Activated gamma-delta T cell treated with Interleukin-2 at 50 U/mL for 16 hours (primary cell): ENCODE measurements around the gene TTYH2.

Experiments used
- DNase-seq: peaks from one replicate; pipeline ENCODE4 v3.0.0-alpha.2; 2020

TTYH2 gene

DNA sequence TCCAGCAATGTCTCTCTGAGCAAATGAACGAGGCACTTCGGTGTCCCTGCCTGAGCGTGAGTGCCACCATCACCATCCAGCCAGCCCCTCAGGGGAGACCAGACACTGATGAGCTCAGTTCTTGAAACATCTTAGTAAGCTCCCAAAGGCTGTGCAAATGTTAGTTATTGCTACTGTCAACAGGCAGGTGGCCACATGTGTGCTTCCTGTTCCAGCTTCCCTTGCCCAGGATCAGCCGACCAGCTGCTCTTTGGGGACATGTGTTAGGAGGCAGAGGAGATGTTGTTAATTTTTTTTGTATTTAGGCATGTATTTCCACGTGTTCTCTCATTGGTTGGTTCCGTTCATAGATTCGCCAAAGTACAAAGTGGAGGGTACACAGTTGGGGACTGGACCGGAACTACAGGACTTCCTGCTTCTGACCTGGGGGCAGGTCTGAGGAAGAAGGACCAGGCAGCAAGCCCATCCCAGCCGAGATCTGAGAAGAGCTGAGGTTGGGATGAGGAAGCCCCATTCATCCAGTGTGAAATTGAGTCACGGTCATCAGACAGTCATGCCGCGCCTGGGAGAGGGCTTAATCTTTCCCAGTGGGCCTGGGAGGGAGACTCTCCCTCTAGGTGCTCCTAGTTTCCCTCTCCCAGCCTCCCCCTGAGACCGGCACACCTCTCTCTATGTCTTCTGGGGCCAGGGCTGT lies 3.8 kb downstream of the TTYH2 start:
- DNase-seq, result no peak

- no peak for DNase-seq
These were observed 4.5 kb downstream of the TTYH2 start for GRCh38 chr17:74217888-74218287.

GRCh38 chr17:74218436-74218835 lies 5.1 kb downstream of the TTYH2 start:
- no peak for DNase-seq

GRCh38 chr17:74219576-74220133 lies 6.3 kb downstream of the TTYH2 start:
- no peak for DNase-seq

DNA sequence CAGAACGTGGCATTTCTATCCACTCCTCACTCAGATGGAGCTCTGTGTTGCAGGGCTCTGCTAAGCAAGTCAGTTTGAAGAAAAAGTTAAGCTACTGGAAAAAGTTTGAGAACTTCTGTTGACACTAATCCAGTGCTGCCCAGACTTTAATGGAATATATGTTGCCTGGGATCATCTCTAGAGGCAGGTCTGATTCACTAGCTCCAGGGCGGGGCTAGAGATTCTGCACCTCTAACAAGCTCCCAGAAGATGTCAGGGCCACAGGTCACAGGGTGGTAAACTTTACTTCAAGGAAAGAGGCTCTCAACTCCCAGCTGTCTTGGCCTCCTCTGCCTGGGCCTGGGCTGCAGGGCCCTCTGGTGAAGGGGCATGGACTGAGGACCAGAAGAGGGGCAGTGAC lies 6.8 kb downstream of the TTYH2 start:
- DNase-seq, result no peak

DNA sequence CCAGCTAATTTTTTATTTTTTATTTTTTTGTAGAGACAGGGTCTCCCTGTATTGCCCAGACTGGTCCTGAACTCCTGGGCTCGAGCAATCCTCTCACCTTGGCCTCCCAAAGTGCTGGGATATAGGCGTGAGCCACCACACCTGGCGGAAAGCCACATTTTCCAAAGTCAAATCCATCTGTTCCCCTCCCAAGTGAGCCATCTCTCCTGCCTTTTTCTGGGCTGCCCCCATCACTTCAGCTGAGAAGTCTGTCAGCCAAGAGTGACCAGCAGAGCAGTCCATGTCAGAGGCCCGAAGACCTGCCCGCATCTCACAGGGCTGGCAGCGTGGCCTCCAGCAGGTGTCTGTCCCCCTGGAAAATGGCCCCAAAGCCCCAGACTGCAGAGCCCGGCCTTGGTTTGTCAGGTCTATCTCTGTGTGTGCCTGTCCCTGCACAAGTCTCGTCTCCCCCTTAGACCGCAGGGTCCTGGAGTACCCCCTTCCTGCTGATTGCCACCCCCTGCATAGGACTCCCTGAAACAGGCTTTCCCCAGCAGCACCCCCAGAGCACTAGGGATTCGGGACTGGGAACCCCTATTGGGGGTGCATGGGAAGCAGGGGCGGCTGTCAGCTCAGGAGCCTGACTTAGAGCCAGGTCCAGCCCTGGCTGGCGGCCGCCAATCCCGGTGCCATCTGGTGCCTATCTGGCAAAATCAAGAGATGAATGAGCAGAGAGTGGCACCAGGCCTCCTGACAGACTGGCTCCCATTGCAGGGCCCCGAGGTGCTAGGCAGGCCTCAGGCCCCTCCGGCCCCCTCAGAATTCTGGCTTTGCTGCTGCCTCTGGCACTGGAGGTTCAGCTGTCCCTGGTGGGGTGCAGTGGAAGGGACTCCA lies 7.8 kb downstream of the TTYH2 start:
- DNase-seq, result no peak

DNA sequence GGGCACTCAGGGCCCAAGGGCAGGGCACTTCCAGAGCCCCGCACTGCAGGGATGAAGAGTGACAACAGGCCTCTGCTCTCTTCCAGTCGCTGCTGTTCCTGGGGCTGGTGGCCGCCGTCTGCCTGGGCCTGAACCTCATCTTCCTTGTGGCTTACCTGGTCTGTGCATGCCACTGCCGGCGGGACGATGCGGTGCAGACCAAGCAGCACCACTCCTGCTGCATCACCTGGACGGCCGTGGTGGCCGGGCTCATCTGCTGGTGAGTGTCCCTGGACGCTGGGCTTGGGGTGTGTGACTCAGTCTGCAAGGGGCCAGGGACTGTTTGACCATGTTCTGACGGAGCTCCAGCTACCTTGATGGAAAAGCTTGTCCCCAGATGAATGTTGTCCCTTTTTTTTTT lies 9.0 kb downstream of the TTYH2 start:
- DNase-seq, result no peak

- no peak for DNase-seq
These were observed 10.5 kb downstream of the TTYH2 start for GRCh38 chr17:74223901-74224300.

GRCh38 chr17:74224959-74225725 lies 11.8 kb downstream of the TTYH2 start:
- no peak for DNase-seq

GRCh38 chr17:74226252-74226651 lies 12.9 kb downstream of the TTYH2 start:
- no peak for DNase-seq

DNA sequence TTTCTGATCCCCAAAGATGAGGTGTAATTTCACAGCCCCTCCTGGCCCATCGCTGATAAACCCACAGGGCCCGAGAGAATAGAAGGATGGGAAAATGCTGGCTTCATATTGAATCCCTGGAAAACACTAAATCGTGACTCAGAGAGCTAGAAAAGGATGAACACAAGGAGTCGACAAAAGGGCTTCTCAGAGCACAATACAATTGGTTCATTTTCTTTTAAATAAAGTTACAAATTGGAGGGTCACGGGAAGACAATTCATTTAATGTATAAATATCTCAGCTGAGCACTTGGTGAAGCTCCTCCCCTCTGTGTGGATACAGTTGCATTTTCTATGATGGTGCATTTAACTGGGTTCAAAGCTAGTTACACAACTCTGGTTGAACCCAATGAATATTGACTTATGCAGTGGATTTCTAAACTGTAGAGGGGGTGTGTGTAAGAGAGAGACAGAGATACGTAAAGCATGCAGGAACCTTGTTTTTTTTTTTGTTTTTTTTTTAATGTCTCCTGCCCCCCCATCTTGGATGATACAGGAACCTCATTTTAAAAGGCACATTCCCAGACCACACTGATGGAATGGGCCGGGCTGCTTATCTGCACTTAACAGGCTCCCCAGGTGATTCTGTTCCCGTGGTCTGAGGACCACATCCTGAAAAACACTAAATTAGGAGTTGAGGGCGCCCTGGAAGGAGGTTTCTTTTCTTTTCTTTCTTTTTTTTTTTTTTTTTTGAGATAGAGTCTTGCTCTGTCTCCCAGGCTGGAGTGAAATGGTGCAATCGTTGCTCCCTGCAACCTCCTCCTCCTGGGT lies 14.1 kb downstream of the TTYH2 start:
- DNase-seq, result no peak

DNA sequence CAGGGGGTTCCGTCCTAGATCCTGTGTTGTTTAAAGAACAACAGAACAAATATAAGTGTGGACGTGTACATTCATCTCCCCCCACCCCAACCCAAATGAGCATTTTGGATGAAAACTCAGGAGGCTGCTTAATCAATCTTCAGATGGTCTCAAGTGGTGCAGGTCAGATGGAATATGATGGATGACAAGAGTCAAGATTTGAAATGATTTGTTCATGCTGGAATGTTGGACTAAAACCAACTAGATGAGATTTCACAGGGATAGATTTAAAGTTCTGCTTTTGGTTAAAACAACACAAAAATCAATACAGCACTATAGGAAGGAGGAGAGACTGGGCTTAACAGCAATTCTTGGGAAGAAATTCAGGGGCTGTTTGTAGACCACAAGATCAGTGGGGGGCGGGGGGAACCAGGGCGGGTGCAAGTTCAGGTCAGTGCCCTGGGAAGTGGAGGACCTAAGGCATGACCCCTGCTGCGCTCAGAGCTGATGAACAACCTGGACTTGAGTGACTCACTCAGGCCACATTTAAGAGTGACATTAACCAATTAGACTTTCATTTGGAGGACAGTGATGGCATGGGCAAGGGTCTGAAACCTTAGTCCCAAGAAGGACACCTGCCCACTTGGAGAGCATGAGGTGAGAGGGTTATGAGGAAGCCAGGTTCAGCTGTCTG lies 15.1 kb downstream of the TTYH2 start:
- no peak for DNase-seq

DNA sequence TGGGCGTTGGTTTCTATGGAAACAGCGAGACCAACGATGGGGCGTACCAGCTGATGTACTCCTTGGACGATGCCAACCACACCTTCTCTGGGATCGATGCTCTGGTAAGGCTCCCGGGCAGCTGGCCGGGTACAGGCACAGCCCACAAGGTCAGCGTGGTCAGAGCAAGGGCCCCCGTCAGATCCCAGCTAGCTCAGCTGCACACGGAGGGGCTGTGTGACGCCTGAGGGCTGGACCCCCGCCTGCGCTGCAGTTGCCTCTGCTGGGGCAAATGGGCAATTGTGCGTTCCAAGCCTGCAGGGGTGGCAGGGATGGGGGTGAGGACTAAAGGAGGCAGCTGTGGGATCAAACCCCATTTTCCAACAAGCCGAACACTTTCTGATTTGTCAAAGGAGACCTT lies 17.5 kb downstream of the TTYH2 start:
- no peak for DNase-seq

GRCh38 chr17:74231928-74232907 lies 18.8 kb downstream of the TTYH2 start:
- no peak for DNase-seq

- no peak for DNase-seq
These were observed 20.6 kb downstream of the TTYH2 start for GRCh38 chr17:74233937-74234336.

DNA sequence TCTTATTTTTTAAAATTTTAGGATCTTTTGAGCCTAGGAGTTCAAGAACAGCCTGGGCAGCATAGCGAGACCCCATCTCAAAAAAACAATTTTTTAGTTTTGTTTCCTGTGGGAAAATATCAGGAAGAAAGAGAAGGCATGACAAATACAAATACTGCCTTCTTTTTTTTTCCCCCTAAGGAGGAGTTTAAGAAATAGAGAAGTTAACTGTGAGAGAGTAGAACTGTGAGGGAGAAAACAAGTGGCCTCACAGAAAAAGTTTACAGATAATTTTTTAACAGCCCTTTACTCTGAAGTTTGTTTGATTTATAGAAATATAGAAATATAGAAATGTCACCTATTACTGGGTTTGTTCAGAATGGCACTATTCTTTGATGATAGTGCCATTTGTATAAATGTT lies 21.1 kb downstream of the TTYH2 start:
- DNase-seq, result no peak

DNA sequence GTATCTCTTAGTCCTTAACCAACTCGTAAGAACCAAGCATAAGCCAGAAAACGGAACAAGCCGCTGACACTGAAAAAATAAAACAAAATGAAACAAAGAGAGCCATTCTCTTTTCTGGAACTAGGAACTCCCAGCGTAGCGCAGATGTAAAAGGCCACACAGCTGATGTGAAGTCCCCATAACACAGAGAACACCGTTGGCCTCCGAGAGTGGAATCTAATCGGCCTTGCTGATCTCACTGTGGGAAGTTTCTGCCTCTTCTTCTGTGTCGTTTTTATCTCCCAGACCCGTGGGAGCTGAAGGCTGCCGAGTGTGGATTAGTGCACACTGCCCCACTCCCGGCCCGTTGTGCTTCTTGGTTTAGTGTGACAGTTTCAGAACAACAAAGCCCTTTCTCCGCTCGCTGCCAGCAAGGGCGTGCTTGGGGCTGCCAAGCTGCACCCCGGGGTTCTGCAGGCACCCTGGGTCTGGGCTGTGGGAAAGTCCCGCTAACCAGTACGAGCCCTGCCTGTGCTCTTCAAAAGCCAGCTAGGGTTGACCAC lies 21.7 kb downstream of the TTYH2 start:
- no peak for DNase-seq

DNA sequence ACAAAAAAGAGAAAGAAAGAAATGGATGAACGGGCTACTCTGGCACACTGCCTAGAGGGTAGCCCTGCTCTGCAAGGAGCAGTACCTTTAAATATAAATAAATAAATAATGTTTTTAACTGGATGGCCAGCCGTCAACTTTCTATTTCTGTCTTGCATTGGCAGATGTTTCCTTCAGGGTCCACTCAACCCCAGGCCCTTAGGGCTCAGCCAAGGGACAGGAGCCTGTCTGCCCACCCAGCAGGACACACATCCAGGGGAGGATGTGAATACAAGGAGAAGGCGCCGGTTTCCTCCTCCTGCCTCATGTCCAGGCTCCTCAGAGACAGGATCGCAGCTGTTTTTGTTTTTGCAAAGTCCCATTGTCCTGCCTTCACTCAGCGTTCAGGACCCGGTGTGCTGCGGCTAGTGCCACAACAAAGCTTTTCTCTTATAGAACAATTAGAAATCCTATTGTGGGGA lies 22.6 kb downstream of the TTYH2 start:
- no peak for DNase-seq

GRCh38 chr17:74237321-74237720 lies 23.9 kb downstream of the TTYH2 start:
- DNase-seq, result no peak

GRCh38 chr17:74239172-74239571 lies 25.8 kb downstream of the TTYH2 start:
- no peak for DNase-seq
